AG09319 (cell line): ENCODE results near the gene UBAC1.

ENCODE experiments used
- DNase-seq: peaks from one replicate; pipeline ENCODE4 v3.0.0-alpha.2; 2010; ENCODE audit warnings: low read depth; ENCODE audit errors: extremely low read depth
- TF ChIP-seq, protein P1 (sequence below): IDR thresholded peaks from 2 replicates; pipeline ENCODE4 v1.5.1; 2011; ENCODE audit warnings: low read depth, mild to moderate bottlenecking, inconsistent platforms, low read length, moderate library complexity

UBAC1 gene

DNA sequence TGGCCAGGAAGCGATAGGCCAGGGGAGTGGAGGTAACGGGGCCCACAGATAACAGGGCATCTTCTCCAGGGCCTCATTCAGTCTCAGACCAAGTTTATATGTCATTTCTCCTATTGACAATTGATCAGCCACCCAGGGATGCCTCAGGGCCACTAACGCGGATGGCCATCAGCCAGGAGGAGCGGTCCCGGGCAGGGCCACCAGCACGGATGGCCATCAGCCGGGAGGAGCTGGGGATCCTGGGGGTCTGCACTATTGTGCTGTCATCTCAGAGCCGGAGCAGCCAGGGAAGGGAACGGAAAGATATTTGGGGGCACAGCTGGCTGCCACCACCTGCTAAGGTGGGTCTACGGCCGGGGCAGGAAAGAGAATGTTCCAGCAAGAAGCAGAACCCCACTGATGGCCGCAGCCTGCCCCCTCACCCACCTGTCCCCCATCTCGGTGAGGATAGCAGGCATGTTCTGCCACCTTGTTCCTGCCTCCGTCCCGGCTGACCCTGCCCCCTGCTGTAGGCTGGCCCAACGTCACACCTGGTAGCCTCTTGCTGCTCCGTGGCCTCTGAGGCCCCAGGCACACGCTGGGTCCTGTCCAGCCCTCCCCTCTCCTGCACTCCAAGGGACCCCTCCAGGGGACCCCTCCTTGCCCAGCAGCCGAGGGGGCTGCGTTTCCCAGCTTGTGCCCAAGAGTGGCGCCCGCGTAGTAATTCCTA, 21.5 kb upstream of the UBAC1 start:
- TF ChIP-seq, protein P1, sequence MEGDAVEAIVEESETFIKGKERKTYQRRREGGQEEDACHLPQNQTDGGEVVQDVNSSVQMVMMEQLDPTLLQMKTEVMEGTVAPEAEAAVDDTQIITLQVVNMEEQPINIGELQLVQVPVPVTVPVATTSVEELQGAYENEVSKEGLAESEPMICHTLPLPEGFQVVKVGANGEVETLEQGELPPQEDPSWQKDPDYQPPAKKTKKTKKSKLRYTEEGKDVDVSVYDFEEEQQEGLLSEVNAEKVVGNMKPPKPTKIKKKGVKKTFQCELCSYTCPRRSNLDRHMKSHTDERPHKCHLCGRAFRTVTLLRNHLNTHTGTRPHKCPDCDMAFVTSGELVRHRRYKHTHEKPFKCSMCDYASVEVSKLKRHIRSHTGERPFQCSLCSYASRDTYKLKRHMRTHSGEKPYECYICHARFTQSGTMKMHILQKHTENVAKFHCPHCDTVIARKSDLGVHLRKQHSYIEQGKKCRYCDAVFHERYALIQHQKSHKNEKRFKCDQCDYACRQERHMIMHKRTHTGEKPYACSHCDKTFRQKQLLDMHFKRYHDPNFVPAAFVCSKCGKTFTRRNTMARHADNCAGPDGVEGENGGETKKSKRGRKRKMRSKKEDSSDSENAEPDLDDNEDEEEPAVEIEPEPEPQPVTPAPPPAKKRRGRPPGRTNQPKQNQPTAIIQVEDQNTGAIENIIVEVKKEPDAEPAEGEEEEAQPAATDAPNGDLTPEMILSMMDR, result no peak
- no peak for DNase-seq

DNA sequence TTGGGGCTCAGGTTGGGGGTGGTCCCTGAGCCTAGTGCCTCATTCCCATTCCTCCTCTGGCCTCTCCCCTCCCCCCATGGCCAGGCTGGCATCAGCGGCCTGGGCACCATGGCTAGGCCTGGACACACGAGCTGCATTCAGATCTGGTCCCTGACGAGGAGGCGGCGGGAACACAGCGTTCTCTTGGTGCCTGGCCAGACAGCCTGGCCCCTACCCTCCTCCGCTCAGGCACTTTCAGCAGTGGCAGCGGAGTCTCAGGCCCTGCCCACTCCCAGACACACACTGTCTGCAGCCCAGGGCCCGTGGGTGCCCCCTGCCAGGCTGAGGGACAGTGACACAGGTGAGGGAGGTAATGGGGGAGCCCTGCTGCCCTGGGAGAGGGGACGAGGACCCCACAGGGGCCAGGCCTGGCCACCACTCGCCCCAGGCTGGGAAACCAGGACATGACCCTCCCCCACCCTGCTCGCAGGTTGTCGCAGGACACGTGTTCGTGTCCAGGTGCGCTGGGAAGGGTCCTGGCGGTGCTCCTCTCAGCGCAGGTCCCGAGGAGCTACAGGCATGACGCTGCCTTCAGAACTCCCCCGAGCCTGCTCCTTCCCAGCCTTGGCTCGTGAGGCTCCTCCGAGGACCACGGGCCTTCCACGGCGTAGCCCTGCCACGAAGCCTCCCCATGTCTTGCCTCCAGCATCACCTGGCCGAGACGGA, 19.9 kb upstream of the UBAC1 start:
- TF ChIP-seq, protein P1, result no peak
- no peak for DNase-seq

DNA sequence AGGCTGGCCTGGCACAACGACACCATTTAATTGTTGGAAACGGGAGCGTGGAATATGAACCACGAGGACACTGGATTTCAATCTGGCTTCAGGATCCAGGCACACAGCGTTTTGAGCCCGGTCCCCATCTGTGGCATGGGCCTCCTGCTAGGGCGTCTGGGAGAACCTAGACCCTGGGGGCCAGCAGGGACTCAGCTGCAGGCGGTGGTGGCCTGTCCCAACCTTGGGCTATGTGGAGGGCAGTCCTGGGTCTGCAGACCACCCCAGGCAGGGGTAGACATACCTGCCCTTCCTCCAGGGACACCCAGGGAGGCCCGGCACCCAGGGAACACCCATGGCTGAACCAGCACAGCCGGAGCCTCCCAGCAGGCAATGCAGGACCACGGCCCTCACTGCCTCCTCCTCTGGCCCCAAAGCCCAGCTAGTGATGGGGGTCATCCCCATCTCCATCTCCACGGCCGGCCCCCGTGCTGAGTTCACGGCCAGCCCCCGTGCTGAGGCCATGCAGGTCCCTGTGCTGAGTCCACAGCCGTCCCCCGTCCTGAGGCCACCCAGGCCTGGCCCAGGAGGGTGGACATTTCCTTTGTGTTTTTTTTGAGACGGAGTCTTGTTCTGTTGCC, 18.5 kb upstream of the UBAC1 start:
- no peak for DNase-seq
- TF ChIP-seq, protein P1, result no peak

DNA sequence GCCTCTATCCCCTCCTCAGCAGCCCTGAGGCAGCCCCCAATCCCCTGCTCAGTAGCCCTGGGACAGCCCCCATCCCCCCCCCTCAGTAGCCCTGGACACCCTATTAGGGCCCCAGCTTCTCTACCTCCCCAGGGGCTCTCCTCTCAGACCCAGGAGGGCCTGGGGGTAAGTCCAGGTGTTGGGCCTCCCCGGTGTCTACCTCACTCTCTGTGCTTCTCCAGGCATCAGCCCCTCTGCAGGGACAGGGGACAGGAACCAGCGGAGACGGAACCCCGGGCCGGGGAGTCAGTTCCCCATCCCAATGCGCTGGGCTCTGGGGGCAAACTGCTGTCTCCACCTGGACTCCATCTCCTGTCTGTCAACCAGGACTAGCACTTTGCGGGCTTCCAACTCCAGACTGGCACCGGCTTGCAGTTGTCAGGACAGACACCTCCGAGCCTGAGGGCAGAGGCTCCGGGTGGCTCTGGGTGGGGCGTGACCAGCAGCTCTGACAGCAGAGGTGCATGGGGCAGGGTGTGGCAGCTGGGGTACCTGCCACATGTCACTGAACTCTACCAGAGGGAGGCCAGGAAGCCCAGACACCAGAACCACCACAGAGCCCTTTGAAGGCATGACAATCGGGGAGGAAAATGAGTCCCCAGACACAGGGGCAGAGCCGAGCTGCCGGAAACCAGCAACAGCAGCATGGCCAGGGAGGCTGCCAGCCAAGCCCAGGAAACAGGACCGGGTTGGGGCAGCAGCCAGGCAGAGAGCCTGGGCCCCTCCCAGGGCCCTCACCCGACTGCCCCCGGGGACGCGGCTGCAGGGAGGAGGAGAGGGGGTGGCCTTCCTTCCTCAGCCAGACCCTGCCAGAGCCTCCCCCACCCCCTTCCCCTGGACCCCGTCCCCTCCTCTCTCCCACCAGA, 17.7 kb upstream of the UBAC1 start:
- no peak for DNase-seq
- TF ChIP-seq, protein P1, result no peak

DNA sequence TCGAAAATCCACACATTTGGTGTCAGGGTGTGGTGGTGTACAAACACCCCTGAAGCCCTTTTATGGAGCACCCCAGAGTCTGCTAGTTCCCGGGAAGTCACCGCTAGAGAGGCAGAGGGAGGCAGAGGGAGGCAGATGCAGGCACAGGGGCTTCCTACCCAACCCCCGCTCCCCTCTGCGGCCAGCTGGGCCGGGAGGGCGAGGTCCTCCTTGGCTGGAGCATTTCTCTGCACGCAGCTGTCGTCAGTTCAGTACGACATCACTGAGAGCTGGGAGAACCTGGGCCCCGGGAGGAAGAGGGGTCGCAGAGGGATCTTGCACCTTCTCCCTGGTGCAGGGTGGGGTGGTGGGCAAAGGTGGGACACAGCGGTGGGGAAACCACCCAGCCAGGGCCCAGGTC, 15.8 kb upstream of the UBAC1 start:
- TF ChIP-seq, protein P1, result no peak
- DNase-seq, result no peak

DNA sequence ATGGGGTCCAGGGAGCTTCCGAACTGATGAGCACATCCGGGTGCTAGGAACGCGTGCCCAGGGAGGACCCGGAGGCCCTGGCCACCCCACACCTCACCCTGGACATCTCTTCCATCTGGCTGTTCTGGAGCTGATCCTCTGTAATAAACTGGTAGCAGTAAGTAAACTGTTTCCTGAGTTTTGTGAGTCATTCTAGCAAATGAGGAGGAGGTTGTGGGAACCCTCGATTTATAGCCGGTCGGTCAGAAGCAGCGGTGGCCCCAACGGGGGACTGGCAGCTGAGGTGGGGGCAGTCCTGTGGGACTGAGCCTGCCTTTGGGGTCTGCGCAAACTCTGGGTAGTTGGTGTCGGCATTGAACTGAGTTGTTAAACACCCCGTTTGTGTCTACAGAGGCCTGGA, 15.4 kb upstream of the UBAC1 start:
- TF ChIP-seq, protein P1, result no peak
- DNase-seq, result no peak
